ENCODE results near the gene CCDC14.
"Not testable (repeated sequence)": the region's sequence is repeated elsewhere in the genome, so short reads cannot be mapped to it uniquely, and the experiment has no call there.

CCDC14 gene

DNA sequence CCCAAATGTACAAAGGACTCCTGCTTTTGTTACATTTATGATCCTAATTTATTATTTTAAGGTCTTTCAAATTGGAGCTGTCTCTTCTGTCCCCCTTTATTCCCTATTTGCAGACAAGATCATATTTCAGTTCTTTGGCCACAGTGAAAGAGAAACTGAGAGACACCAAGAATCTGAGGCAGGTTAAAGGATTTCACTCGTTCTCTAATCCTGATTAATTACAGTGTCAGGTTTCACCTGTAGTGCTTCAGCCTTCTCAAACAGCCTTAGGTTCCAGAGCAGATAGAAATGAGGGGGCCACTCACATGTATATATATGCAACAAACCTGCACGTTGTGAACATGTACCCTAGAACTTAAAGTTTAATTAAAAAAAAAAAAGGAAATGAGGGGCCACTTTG lies 6.2 kb upstream of the CCDC14 start:
- not testable (repeated sequence) for DNase-seq

DNA sequence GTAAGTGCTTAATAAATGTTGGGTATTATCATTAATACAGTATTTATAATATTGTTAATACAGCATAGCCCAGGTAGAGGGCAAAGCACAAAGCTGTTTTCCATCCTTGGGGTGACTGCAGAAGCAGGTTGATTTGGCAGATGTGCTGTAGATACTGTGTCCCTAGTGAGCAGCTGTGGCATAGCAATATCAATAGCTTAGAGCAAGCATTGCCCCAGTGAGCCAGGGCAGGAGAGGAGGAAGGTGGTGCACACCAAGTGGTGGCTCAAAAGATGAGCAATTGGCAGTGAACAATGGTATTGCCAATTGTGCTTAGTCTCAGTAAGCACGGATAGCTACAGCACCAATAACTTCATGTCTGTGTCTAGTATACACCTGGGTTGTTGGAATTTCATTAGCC lies 5.8 kb upstream of the CCDC14 start:
- not testable (repeated sequence) for DNase-seq

DNA sequence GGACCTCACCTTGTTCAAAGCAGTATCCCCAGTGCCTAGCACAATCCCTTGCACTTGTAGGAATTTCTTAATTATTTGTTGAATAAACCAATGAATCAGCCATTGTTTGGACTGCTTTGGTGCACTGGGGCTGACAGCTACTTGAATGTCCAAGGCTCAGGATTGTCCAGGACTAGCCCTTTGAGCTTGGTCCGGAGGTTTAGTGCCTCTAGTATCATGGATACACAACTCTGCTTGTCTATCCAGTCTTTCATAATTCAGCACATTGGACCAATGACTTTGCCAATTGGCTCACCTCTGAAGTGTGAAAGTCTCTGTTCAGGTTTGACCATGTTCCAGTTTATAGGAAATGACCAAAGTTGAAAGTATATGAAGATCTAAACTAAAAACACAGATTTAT lies 3.8 kb upstream of the CCDC14 start:
- DNase-seq, result not testable (repeated sequence)

DNA sequence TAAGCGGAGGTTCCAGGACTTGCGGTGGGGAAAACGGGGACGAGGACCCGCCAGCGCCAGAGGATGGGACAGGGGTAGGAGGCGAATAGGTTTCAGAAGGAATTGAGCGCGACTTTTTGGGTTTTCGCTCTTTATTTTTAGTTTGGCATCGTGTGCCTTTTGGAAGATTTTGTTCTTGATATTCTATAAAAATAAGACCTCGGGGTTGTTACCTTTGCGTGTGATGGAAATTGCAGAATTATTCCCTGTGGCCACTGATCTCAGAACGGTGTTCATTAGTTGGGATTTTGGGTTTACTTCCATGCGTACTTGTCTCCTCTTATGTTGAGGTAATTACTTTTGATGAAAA lies 453 bp upstream of the CCDC14 start:
- no peak for DNase-seq

DNA sequence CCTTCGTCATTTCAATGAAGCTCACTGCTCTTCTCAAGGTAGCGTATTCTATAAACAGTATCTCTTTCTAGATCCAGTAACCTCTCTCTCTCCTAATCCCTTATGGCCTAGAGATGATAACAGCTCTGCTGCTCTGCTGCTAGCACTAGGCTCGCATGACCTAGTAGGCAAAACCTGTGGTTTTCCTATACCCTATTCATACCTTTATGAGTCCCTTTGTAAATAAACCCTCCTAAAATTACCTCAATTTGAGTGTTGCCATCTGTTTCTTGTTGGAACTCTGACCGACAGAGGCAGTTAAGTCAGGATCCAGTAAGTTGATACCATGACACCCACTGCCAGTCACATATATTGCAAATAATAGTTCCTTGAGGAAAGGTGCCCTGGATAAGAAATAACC lies 7.3 kb downstream of the CCDC14 start:
- no peak for DNase-seq

DNA sequence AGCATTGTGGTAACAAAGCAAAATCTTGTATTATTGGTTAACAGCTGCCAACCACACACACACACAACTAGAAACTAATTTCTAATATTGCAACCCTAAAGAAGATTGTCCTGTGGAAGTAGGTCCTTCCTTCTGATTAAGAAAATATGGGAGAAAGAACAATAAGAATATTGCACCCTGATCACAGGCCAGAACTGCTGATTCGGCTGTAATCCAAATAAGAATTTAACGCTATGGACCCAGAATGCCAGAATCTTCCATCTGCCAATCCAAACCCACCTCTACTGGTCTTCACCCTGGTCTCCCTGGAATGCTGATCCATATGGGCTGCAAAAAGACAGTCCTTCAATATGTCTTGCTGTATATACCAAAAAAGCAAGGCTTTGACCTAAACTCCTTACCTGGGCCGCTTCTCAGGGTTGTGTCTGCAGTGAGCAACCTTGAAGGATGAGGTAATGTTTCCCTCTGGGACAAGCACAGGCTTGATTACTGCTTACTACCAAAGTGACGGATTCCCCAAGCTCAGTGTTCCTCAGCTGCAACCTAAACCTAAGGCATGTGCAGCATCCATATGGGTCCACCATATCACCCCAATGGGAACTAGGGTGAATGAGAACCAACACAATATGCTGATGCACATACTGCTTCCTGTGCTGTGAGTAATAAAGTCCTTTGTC lies 8.0 kb downstream of the CCDC14 start:
- DNase-seq, result no peak

DNA sequence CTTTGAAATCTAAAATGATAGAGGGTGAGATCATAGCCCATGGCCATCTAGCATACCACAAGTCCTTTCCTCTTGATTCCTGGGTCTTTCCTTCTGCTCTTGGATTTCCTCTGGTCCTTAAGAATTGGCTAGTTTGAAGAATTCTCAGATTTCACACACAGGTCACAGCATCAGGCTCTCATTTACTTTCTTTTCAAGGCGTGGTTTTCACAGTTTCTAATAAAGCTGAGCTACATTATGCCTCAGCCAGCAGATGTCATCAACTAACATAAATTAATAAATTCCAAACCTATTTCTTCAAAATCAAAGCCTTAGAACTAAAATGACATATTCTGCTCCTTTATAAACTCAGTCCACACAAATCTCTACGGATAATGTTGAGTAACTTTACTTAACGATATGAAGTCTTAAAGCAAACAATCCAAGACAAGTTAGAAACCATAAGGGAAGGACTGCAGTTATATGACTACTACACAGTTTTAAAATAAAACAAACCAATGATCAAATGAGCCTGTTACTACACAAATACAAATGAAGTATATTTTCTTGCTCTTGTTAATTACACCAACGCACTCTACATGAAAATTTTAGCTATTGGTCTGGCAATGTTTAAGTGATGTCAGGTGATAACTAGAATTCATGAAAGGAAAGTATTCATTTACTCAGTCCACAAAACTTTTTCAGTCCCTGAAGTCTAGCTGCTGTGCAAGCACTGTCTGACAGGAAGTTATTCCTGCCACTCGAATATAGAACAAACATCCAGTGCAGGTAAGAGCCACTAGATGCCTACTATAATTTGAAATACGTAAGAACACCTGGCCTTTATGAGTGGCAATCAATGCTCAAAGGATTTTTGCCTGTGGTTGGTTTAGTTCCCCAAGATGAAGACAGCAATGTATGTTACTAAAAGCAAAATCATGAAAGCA lies 9.2 kb downstream of the CCDC14 start:
- no peak for DNase-seq

DNA sequence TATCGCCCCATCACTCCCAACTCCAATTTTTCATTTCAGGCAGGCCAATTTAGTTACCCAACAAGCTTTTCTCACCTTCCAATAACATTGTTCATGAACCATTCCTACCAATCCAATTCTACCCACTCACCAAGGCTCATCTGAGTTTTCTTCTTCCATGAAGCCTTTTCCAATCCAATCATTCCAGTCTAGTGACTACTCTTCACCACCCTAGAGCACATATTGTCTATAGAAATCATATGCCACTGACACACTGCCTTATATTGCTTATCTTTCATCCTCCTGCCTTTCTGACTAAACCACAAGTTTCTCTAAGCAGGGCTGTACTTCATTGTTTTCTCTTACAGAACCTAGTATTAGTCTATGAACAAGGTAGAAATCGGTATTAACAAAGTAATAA lies 11.4 kb downstream of the CCDC14 start:
- no peak for DNase-seq

DNA sequence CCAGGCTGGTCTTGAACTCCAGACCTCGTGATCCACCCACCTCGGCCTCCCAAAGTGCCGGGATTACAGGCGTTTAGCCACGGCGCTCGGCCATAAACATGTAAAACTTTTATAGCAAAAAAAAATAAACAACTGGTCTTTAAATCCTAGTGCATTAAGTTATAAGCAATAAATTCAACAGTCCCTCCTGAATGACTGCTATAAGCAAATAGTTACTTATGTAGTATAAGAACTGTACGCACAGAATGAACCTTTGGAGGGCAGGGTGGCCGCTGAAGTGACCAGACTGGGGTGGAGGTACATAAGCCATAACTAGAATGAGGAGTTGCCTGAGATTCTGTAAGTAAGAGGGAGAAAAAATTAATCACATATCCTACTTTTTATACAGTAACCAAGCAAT lies 12.6 kb downstream of the CCDC14 start:
- DNase-seq, result no peak

DNA sequence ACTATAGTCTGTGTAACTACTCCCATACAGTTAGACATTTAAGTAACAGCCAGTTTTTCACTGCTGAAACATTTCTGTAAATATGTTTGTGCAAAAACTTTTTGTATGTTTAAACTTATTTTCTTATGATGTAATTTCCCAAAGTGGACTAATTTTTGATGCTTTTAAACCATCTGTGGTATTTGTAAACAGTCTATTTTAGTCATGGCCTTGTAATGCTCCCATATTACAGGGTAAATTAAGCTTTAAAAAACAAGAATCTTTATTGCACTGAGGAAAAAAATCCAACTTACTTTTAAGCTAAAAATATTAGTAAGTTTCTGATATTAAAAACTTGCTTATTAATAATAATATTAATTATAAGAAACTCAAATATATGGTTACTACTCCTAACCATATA lies 13.5 kb downstream of the CCDC14 start:
- DNase-seq, result no peak

DNA sequence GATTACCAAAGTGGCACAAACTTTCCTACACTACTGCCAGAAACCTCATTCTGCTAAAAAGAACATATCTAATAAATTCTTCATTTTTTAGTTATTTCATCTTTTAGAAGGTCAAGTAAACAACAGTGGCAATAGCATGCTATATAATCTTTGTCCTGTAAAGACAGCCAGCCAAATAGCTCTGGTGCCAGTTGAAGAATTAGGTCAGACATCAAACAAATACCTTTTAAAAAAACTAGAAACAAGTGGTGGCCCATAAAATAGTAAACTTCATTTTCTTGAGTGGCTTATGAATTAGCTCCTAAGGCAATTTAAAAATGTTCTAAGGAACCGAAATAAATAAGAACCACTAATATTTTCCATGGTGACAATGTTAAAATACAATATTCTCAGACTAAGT lies 19.5 kb downstream of the CCDC14 start:
- no peak for DNase-seq

DNA sequence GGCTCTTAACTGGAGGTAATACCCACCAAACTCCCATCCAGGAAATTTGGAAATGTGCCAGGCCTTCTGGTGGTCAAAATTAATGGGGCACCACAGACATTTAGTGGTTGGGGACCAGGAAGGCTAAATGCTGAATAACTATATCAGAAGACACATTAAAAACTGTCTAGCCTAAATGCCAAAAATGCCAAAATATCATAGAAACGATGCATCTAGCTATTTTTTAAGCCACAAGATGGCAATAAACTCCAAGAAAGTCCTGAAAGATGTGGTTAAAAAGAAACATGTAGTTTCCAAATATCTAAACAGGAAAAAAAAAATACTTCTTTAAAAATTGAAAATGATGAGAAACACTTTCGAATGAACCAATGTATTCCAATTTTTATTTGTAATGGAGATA lies 19.9 kb downstream of the CCDC14 start:
- DNase-seq, result no peak

DNA sequence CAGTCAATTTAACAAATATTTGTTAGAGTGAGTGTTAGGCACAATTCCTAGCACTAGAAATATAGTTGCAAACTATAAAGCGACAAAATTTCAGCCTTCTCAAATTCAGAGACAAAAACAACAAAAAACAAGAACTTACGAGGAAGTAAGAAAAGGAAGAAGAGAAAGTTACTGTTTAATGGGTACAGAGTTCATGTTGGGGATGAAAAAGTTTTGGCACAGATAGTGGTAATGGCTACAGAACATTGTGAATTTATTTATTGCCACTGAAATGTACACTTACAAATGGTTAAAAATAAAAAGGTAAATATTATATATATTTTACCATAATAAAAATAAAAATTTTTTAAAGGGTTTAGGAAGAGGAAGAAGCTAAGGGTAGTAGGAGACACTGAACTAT lies 21.3 kb downstream of the CCDC14 start:
- DNase-seq, result no peak

DNA sequence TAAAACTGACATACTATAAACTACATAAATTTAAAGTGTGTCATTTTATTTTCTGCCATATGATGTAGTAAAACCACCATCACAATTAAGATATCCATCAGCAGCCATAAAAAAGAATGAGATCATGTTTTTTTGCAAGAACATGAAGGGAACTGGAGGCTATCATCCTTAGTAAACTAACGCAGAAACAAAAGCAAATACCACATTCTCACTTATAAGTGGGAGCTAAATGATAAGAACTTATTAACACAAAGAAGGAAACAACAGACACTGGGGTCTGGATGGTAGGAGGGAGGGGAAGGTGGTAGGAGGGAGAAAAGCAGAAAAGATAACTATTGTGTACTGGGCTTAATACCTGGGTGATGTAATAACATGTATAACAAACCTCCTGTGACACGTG lies 24.6 kb downstream of the CCDC14 start:
- DNase-seq, result no peak

DNA sequence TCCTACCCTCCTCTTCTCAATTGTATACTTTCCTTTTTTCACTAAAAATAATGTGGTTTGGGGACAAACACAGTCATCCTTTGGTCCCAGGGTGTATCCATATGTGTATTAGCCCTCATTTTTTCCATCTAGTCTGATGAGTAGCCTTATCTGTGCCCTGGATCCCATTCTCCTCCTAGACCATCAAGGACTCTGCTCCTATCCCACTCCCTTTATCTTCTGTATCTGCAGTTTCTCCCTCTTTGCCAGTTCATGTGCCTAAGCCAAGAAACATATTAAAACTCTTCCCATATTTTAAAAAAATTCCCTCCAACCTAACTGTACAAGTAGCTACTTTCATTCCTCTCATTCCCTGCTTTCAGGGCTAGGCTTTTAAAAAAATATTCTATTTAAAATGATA lies 25.2 kb downstream of the CCDC14 start:
- DNase-seq, result no peak

DNA sequence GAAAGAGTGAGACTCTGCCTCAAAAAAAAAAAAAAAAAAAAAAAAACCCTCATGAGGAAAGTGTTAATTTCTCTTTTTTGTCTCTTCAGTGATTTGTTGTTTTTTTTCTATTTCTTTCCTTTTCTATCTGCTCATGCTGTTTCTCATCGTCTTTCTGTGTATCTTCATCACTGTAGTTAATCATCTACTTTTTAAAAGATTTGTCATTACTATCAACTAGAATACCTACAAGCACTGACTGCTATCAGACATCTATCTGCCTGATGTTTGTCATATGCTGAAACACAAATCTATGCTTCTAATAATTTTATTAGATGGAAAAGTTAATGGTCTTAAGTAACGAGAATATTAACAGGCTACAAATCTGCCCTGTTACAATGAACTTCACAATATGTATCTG lies 26.8 kb downstream of the CCDC14 start:
- no peak for DNase-seq

DNA sequence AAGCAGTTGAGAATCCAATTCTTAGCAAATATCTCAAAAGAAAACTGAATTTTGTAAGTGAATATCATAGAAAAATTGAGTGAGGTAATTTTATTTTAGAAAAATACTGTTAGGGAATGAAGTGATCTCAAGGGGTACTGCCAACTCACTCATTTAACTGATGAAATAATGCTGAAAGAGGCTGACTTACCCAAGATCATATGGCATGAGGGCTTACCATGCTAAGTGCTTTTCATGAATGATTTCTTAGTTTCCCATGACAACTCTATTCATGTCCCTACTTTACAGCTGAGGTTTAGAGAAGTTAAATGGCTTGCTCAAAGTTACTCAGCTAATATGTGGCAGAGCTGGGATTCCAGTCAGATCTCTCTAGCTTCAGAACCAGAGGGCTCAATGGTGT lies 30.6 kb downstream of the CCDC14 start:
- DNase-seq, result no peak

DNA sequence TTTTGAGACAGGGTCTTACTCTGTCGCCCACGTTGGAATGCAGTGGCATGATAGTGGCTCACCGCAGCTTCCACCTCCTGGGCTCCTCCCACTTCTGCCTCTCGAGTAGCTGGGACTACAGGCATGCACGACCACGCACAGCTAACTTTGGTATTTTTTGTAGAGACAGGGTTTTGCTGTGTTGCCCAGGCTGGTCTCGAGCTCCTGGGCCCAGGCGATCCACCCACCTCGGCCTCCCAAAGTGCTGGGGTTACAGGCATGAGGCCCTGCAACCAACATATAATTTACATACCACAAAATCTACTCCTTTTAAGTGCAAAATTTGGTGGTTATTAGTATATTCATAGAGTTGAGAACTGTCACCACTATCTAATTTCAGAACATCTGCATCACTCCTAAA lies 31.7 kb downstream of the CCDC14 start:
- DNase-seq, result no peak

DNA sequence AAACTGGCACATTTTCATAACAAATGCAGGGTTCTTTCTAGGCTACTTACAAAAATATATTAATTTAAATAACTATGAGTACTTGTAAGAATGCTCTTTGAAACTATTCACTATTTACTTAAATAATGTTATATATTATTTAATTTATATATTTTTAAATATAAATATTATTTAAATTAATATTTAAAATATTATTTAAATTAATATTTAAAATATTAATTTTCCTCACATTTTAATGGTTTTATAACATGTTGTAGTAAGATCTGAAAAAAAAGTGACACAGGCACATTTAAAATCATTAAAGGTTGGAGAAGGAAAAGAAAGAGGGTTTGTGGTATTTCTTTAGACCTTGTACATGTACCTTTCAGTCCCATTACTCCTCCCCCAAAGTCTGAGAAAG lies 34.6 kb downstream of the CCDC14 start:
- no peak for DNase-seq

DNA sequence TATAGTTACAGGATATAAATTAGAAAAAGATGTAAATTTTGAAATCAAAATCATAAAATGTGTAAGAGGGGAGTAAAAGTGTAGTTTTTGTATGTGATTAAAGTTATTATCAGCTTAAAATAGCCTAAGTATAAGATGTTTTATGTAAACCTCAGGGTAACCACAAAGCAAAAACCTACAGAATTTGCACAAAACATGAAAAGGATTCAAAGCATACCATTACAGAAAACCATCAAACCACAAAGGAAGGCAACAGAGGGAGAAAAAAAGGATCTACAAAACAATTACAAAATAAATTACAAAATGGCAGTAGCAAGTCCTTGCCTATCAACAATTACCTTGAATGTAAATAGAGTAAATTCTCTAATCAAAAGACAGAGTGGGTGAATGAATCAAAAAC lies 40.2 kb downstream of the CCDC14 start:
- no peak for DNase-seq

DNA sequence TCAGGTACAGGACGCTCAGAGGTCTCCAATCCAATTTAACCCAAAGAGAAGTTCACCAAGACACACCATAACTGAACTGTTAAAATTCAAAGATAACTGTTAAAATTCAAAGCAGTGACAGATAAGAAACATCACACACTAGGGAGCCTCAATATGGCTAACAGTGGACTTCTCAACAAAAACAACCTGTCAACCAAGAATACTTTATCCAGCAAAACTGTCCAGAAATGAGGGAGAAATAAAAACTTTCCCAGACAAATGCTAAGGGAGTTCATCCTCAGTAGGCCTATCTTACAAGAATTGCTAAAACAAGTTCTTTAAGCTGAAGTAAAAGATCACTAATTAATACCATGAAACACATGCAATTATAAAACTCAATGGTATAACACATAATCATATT lies 40.6 kb downstream of the CCDC14 start:
- no peak for DNase-seq

DNA sequence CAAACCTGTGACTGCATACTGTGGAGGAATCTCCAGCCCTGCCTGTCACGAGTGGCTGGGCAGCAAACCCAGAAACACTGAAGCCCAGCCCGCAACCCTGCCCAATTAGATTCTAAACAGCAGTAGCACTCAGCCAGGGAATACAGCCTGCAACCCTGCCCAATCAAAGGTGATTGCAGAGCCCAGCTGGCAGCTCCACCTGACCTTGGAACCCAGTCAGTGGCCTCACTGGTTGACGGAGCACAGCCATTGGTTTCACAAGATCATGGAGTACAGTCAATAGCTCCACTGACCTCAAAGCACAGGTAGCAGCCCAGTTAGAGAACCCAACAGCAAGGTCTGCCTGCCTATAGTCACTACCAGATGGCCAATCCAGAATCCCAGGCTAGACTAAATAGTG lies 41.7 kb downstream of the CCDC14 start:
- DNase-seq, result no peak

DNA sequence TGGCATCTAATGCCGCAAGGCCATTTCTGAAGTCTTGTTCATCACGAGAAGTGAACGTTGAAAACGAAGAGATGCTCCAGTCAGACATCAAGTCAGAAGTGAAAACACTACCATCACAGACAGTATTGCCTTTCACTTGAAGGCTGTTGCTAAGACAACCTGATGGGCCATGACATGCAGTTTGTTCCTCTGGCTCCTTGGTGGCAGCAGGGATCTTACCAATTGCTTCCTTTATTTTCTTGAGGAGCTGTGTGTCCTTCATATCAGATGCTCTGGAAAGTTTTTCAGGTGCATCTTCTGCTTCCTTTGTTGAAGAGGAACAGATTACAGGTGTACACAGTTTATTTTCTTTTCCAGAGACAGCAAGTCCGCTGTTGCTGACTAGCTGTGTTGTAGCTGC lies 46.2 kb downstream of the CCDC14 start:
- DNase-seq, result no peak
